CD4-positive, CD25-positive, alpha-beta regulatory T cell (primary cell): ENCODE data around the gene URM1. TPM values are rescaled to one million over a fixed set of nuclear protein-coding genes. Genes with fewer than 3 reads are reported as not detected.

ENCODE experiments used
- ATAC-seq, 2 donors: fragments of 150-1000 bp; cut with Tn5 transposase; one replicate each; pipeline ENCODE4 v1.10.0; 2021; ENCODE audit warnings: low read depth in 2 of 2, moderate number of reproducible peaks in 2 of 2, moderate library complexity in 1 of 2
- DNase-seq, 3 donors: peaks; one replicate each; pipeline versions ENCODE4 v3.0.0 to v3.0.0-alpha.2; 2012 to 2022; ENCODE audit warnings: mixed read lengths in 1 of 3
- H3K27ac ChIP-seq: one replicate; pipeline ENCODE4 v1.7.0; 2013; ENCODE audit warnings: mild to moderate bottlenecking, low read length; ENCODE audit not compliant: insufficient read depth, poor library complexity, severe bottlenecking
- H3K27me3 ChIP-seq: one replicate; pipeline ENCODE4 v1.7.0; 2013; ENCODE audit warnings: low read length; ENCODE audit not compliant: control insufficient read depth, insufficient read depth
- H3K36me3 ChIP-seq: one replicate; pipeline ENCODE4 v1.7.0; 2013; ENCODE audit warnings: mild to moderate bottlenecking, low read length, moderate library complexity; ENCODE audit not compliant: control insufficient read depth, insufficient read depth
- H3K4me1 ChIP-seq: 2 replicates; pipeline ENCODE4 v1.7.0; 2013; ENCODE audit warnings: mild to moderate bottlenecking, low read length; ENCODE audit not compliant: insufficient read depth, control insufficient read depth, poor library complexity, severe bottlenecking
- H3K4me3 ChIP-seq: one replicate; pipeline ENCODE4 v1.7.0; 2013; ENCODE audit warnings: low read depth, mild to moderate bottlenecking, low read length, moderate library complexity
- H3K9me3 ChIP-seq, 2 experiments: 1 replicate in 1 of 2; 2 replicates in 1 of 2; pipeline ENCODE4 v1.7.0; 2013; ENCODE audit warnings: low read length in 2 of 2, mild to moderate bottlenecking in 1 of 2, moderate library complexity in 1 of 2; ENCODE audit not compliant: control insufficient read depth in 2 of 2
- H3K27ac Mint-ChIP-seq, 3 donors: one replicate each; pipeline ENCODE4 v1.8.0; 2020 to 2022; ENCODE audit warnings: mild to moderate bottlenecking in 3 of 3, mixed read lengths in 3 of 3, moderate library complexity in 2 of 3
- H3K27me3 Mint-ChIP-seq: one replicate; pipeline ENCODE4 v1.8.0; 2022; ENCODE audit warnings: mild to moderate bottlenecking, mixed read lengths
- H3K36me3 Mint-ChIP-seq: one replicate; pipeline ENCODE4 v1.8.0; 2020; ENCODE audit warnings: mixed read lengths
- H3K4me1 Mint-ChIP-seq, 4 donors: one replicate each; pipeline ENCODE4 v1.8.0; 2020 to 2022; ENCODE audit warnings: mixed read lengths in 4 of 4, mild to moderate bottlenecking in 1 of 4
- H3K4me3 Mint-ChIP-seq, 4 donors: one replicate each; pipeline ENCODE4 v1.8.0; 2020 to 2022; ENCODE audit warnings: mild to moderate bottlenecking in 4 of 4, mixed read lengths in 4 of 4, moderate library complexity in 3 of 4
- H3K9me3 Mint-ChIP-seq, 7 donors: one replicate each; pipeline ENCODE4 v1.8.0; 2020 to 2022; ENCODE audit warnings: mixed read lengths in 7 of 7, mild to moderate bottlenecking in 3 of 7, moderate library complexity in 2 of 7
- polyA plus RNA-seq, 4 donors: library from polyadenylated mRNA; unstranded; fragments of 300-500 nt; fragmentation: Illumina TruSeq; gene quantifications; one replicate each; pipeline ENCODE4 v1.2.3, GENCODE V29; 2021
- total RNA-seq: library from RNA; stranded (reverse); gene quantifications from one replicate; pipeline ENCODE4 v1.2.3, GENCODE V29; 2022

Gene URM1
- total and polyA plus RNA-seq, 5 donors from 2014 or later, result 46.2 to 60.7 (median 49.3) TPM

DNA sequence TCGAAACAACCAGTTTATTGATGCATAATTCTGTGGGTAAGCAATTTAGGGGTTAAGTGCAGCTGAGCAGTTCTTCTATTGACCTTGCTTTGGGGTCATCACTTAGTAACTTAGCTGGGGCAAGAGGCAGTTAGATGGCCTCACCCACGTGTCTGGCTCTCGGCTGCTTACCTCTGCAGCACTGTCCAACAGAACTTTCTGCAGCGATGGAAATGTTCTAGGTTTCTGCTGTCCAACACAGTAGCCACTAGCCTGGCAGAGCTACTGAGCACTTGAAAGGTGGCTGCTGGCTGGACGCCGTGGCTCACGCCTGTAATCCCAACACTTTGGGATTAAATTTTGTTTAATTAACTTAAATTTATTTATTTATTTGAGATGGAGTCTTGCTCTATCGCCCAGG is 13.1 kb upstream of the URM1 start:
- Mint-ChIP-seq H3K9me3 (peaks cover 0 to 1% (median 0%) of the 10 kb centered on the region in 7 donors), H3K27ac (no peak overlapping the region), H3K4me3 (no peak overlapping the region)

DNA sequence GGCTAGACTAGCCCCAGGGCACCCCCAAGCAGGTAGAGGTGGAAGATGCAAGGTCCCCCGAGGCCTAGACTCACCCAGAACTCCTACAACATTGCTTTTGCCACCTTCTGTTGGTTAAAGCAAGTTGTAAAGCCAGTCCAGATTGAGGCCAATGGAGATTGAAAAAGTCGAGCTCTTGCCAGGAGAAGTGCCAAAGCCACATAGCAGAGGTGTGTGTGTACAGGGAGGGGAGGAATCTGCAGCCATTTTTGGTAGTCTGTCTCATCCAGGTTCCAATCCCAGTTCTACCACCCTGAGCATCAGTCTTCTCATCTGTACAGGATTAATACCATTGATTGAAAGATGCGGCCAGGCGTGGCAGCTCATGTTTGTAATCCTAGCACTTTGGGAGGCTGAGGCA is 12.3 kb upstream of the URM1 start:
- H3K9me3 Mint-ChIP-seq, result peaks cover 0 to 1% (median 0%) of the 10 kb centered on the region in 7 donors
- H3K27ac Mint-ChIP-seq, result no peak overlapping the region
- DNase-seq (no peak), ATAC-seq (no peak)
- peaks cover 9% of the 10 kb centered on the region for H3K4me1 ChIP-seq
- H3K27me3 Mint-ChIP-seq, result no peaks in the 10 kb centered on the region
- no peak overlapping the region for H3K4me3 ChIP-seq
- peaks cover 6% of the 10 kb centered on the region for H3K36me3 ChIP-seq
- peaks cover 6% of the 10 kb centered on the region for H3K36me3 Mint-ChIP-seq
- no peak overlapping the region for H3K4me3 Mint-ChIP-seq
- H3K9me3 ChIP-seq, result no peaks in the 10 kb centered on the region
- no peaks in the 10 kb centered on the region for H3K27me3 ChIP-seq
- H3K27ac ChIP-seq, result no peak overlapping the region
- peaks cover 0 to 12% (median 6%) of the 10 kb centered on the region in 4 donors for H3K4me1 Mint-ChIP-seq

More for the DNA sequence above, 13.1 kb upstream of the URM1 start:
- peaks cover 6% of the 10 kb centered on the region for H3K36me3 Mint-ChIP-seq
- no peaks in the 10 kb centered on the region for H3K27me3 Mint-ChIP-seq
- DNase-seq (no peak), ATAC-seq (no peak)
- Histone ChIP-seq H3K4me3 (no peak overlapping the region), H3K27ac (no peak overlapping the region), H3K36me3 (peaks cover 6% of the 10 kb centered on the region), H3K9me3 (no peaks in the 10 kb centered on the region), H3K4me1 (peaks cover 9% of the 10 kb centered on the region), H3K27me3 (no peaks in the 10 kb centered on the region)
- H3K4me1 Mint-ChIP-seq, result peaks cover 0 to 12% (median 6%) of the 10 kb centered on the region in 4 donors

DNA sequence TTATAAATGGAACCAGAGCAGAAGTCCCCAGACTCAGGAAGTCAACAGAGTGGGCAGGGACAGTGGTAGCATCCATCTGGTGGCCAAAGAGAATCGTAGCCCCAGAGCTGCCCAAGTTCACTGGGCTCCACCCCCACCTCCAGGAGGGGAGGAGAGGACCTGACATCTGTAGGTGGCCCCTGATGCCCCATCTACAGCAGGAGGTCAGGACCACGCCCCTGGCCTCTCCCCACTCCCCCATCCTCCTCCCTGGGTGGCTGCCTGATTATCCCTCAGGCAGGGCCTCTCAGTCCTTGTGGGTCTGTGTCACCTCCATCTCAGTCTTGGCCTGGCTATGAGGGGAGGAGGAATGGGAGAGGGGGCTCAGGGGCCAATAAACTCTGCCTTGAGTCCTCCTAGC is 10.3 kb upstream of the URM1 start:
- Mint-ChIP-seq H3K36me3 (peaks cover 4% of the 10 kb centered on the region), H3K9me3 (peaks cover 0 to 1% (median 0%) of the 10 kb centered on the region in 7 donors), H3K4me1 (peaks cover 0 to 20% (median 9%) of the 10 kb centered on the region in 4 donors), H3K27me3 (peaks cover 4% of the 10 kb centered on the region), H3K4me3 (peak overlapping the region in 1 of 4 donors; percentile 32), H3K27ac (no peak overlapping the region)
- H3K4me1 ChIP-seq, result peaks cover 16% of the 10 kb centered on the region
- H3K27ac ChIP-seq, result no peak overlapping the region
- peaks cover 6% of the 10 kb centered on the region for H3K36me3 ChIP-seq
- H3K27me3 ChIP-seq, result no peaks in the 10 kb centered on the region
- H3K9me3 ChIP-seq, result no peaks in the 10 kb centered on the region
- DNase-seq, result no peak
- ATAC-seq, result no peak
- H3K4me3 ChIP-seq, result no peak overlapping the region

DNA sequence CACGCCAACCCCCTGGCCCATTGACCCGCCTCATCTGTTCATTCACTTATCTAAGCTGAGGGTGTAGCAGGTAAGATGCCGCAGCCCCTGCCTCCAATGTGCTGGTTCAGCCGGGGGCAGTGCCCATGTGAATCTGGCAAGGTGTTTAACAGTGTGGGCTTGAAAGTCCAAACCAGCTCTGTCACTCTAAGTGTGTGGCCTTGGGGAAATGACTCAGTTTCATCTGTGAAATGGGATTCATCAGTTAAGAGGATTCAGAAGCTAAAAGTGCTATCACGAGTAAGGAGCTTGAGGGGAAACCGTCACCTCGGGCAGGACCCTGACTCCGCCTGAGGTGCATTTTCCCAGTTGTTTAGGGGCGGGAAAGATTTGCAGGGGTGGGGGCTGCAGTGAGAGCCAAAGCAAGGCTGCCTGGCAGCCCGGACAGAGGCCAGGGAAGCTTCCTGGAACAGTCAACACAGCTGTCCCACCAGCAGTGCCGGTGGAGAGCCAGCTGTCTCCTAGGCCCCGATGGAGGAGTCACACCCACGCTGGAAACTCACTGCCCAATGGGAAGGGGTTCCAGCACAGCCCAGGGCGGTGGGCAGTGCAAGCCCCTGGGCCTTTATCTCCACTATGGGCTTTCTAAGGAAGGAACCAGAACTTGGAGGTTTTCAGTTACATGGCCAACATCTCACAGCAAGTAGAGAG is 9.7 kb upstream of the URM1 start:
- ATAC-seq, result no peak
- Histone ChIP-seq H3K4me1 (peaks cover 16% of the 10 kb centered on the region), H3K36me3 (no peaks in the 10 kb centered on the region), H3K4me3 (no peak overlapping the region), H3K27ac (peak overlapping the region; percentile 15), H3K27me3 (no peaks in the 10 kb centered on the region), H3K9me3 (no peaks in the 10 kb centered on the region)
- DNase-seq, result no peak
- peak overlapping the region; percentile 80 to 92 (median 84) for H3K4me3 Mint-ChIP-seq
- H3K4me1 Mint-ChIP-seq, result peaks cover 0 to 20% (median 9%) of the 10 kb centered on the region in 4 donors
- H3K9me3 Mint-ChIP-seq, result peaks cover 0 to 1% (median 0%) of the 10 kb centered on the region in 7 donors
- H3K36me3 Mint-ChIP-seq, result no peaks in the 10 kb centered on the region
- H3K27ac Mint-ChIP-seq, result peak overlapping the region in 2 of 3 donors; percentile 69 to 86
- peaks cover 4% of the 10 kb centered on the region for H3K27me3 Mint-ChIP-seq

DNA sequence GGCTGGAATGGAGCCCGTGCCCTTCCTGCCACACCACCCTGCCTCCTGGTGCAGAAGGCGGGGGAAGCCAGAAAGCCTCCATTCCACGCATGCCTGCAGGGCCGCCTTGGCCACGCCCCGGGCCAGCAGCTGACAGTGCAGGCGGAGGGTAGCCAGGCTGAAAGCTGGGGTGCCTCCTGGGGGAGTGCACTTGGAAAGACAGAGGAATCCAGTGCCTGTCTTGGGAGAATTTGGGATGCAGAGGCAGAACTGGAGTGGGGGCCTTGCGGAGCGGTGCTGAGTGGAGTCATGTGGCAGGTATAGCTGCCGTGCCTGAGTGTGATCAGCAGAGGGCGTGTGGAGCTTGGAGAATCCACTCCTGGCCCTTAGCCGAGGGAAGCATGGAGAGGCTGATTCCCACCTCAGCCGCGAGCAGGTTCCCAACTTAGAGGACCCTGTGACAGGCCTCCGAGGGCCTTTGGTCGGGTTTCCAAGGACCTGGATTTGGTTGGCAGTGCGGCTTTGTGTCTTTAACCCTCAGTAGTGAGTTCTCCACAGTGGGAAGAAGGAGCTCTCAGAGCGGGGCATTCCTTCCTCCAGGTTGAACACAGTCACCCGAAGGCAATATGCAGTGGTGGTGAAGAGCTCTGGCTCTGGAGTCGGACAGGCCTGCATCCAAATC is 9.1 kb upstream of the URM1 start:
- peak overlapping the region; percentile 80 to 92 (median 84) for H3K4me3 Mint-ChIP-seq
- peak; percentile 84 for ATAC-seq
- peak overlapping the region; percentile 15 for H3K27ac ChIP-seq
- peaks cover 0 to 20% (median 9%) of the 10 kb centered on the region in 4 donors for H3K4me1 Mint-ChIP-seq
- peaks cover 16% of the 10 kb centered on the region for H3K4me1 ChIP-seq
- peaks cover 4% of the 10 kb centered on the region for H3K27me3 Mint-ChIP-seq
- no peaks in the 10 kb centered on the region for H3K36me3 ChIP-seq
- H3K36me3 Mint-ChIP-seq, result no peaks in the 10 kb centered on the region
- peaks cover 0 to 2% (median 0%) of the 10 kb centered on the region in 7 donors for H3K9me3 Mint-ChIP-seq
- peak overlapping the region in 1 of 3 donors; percentile 59 for H3K27ac Mint-ChIP-seq
- peak overlapping the region; percentile 58 for H3K4me3 ChIP-seq
- peak; percentile 52 to 70 (median 63) for DNase-seq
- H3K27me3 ChIP-seq, result no peaks in the 10 kb centered on the region
- no peaks in the 10 kb centered on the region for H3K9me3 ChIP-seq

DNA sequence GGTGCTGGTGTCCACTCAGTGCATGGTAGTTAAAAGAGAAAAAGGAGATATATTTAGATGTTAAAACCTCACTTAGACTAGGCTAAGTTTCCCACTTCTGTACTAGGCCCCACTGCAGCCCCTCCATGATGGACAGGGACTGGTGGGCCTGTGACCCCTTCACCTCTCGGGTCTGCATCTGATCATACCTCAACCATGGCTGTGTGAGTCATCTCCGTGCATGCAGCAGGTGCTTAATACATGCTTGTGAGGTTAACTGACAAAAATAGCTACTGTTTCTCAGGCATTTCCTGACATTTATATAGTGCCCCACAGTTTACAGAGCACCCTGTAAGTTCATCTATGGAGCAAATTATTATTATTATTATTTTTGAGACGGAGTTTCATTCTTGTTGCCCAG is 8.4 kb upstream of the URM1 start:
- Mint-ChIP-seq H3K36me3 (no peaks in the 10 kb centered on the region), H3K27ac (no peak overlapping the region), H3K9me3 (peaks cover 0 to 3% (median 0%) of the 10 kb centered on the region in 7 donors), H3K27me3 (peaks cover 4% of the 10 kb centered on the region), H3K4me3 (peak overlapping the region in 1 of 4 donors; percentile 80), H3K4me1 (peaks cover 0 to 20% (median 9%) of the 10 kb centered on the region in 4 donors)
- Histone ChIP-seq H3K4me3 (no peak overlapping the region), H3K36me3 (no peaks in the 10 kb centered on the region), H3K9me3 (no peaks in the 10 kb centered on the region), H3K27ac (no peak overlapping the region), H3K4me1 (peaks cover 16% of the 10 kb centered on the region), H3K27me3 (no peaks in the 10 kb centered on the region)
- ATAC-seq (no peak), DNase-seq (no peak)

DNA sequence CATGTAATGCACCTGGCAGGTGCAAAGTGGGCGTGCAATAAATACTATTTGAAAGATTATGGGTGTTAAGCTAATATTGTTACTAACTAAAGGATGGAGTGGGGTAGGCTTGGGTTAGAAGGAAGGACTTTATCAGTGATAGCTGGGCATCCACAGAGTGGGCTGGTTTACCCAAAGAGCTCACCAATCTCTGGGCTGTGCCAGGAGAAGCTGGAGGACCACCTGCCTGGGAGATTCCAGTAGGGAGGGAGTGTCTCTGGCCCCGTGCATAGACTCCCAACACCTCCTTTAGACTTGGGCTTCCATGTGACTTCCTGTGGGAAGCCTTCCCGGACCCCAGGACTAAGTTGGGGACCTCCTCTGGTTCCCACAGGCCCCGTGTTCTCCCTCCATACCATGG is 5.6 kb upstream of the URM1 start:
- H3K4me1 Mint-ChIP-seq, result peaks cover 0 to 22% (median 14%) of the 10 kb centered on the region in 4 donors
- peak overlapping the region in 1 of 4 donors; percentile 54 for H3K4me3 Mint-ChIP-seq
- peaks cover 4% of the 10 kb centered on the region for H3K27me3 Mint-ChIP-seq
- Histone ChIP-seq H3K9me3 (no peaks in the 10 kb centered on the region), H3K27me3 (no peaks in the 10 kb centered on the region), H3K36me3 (no peaks in the 10 kb centered on the region), H3K4me3 (no peak overlapping the region), H3K27ac (no peak overlapping the region), H3K4me1 (peaks cover 20% of the 10 kb centered on the region)
- DNase-seq (no peak), ATAC-seq (no peak)
- no peaks in the 10 kb centered on the region for H3K36me3 Mint-ChIP-seq
- H3K27ac Mint-ChIP-seq, result peak overlapping the region in 2 of 3 donors; percentile 56 to 71
- H3K9me3 Mint-ChIP-seq, result peaks cover 0 to 3% (median 0%) of the 10 kb centered on the region in 7 donors
